GM21825 (cell line): ENCODE data around the gene BMP4.

Experiments
- ATAC-seq: cut with Tn5 transposase; IDR thresholded peaks from one replicate; pipeline ENCODE4 v1.9.1; 2021; ENCODE audit warnings: mild to moderate bottlenecking, moderate library complexity; ENCODE audit not compliant: unreplicated experiment

Gene BMP4

GRCh38 chr14:53947094-53947445, 9.6 kb downstream of the BMP4 start:
- no peak for ATAC-seq

- ATAC-seq, result no peak
These were observed 10.1 kb downstream of the BMP4 start for GRCh38 chr14:53946404-53947093.

DNA sequence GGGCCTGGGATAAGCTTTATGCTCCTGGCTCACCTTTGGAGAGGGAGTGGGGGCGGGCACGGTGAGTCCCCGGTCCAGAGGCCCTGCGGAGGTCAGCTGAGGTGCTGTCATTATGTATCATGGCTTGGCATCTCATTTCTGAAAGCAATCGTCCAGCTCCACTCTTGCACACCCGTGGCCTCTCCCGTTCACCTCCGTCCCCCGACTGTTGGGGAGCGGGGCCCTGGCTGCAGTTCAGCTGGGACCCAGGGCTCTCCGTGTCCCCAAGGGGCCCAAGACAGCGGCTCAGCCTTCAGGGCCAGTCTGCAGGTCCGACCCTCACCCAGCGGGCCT, 10.6 kb downstream of the BMP4 start:
- ATAC-seq, result no peak

DNA sequence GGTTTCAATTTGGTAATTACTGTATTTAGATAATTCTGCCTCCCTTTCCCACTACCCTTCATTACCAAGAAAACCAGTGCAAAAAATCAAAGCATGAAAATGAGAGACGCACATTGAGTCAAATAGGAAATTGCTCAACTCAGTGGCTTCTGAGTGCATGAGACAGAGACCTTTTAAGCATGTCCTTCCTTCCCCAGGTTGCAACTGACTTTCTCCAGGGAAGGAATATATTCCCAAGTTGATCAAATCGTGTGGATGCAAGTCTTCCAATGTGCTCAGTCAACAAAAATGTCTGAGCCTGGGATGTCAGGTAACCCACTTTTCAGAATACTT, 12.9 kb downstream of the BMP4 start:
- ATAC-seq, result no peak

DNA sequence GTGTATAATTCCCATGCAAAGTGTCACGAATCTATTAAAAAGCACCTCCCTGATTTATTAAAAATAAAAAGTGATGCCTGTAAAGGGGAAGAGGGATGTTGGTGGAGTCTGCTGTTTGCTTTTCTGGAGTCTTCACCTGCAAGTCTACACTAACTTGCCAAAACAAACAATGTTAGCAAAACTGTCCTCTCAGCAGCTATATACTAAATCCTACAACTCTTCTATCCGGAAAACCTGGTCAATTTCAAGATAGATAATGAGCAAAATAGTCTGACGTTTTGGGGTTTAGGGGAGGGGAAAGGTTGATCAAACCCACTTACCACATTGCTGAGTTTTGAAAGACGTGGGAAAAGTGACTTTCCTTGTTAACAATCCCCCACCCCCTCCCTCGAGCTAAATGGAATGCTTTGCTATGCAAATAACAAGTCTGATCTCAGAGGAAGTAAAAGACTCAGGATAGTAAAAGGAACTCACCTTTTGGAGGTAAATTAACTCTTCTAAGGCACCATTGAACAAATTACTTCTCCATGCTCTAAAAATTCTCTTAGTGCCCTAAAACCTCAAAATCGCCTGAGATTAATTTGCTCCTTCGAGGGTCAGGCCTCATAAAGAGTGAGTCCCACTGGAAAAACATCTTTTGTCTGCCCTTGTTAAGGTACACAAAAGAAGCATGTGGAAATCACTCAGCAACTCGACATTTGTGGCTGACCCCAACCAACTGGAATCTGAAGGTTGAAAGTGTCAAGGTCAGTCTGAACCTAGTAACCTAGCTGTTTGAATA, 13.5 kb downstream of the BMP4 start:
- no peak for ATAC-seq

- no peak for ATAC-seq
These were observed 18.3 kb downstream of the BMP4 start for GRCh38 chr14:53938136-53938837.

DNA sequence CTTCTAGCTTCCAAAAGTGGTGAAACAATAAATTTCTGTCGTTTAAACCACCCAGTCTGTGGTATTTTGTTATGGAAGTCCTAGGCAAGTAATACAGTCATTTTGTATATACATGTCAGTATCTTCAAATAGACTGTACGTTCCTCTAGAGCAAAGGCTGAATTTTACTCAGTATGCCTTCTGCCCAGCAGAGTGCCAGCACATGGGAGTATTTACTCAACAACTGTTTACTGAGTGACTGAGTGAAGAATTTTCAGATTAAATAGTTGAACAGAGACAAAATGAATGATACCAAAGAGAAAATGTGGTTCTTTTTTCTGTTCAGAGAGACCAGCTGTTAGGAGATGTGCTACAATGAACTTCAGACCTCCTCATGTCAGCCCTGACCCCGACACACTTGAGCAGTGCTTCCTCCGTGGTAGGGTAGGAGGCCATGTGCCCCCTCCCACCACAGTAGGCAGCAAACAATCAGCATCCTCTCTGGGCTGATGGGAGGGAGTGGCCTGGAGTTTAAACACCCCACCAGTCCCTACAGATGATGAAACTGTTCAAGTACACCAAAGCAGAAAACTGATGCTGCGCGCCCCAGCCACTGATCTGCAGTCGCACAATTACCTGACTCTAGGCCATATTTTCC, 21.7 kb downstream of the BMP4 start:
- ATAC-seq, result no peak

GRCh38 chr14:53932966-53933365, 23.7 kb downstream of the BMP4 start:
- ATAC-seq, result no peak

DNA sequence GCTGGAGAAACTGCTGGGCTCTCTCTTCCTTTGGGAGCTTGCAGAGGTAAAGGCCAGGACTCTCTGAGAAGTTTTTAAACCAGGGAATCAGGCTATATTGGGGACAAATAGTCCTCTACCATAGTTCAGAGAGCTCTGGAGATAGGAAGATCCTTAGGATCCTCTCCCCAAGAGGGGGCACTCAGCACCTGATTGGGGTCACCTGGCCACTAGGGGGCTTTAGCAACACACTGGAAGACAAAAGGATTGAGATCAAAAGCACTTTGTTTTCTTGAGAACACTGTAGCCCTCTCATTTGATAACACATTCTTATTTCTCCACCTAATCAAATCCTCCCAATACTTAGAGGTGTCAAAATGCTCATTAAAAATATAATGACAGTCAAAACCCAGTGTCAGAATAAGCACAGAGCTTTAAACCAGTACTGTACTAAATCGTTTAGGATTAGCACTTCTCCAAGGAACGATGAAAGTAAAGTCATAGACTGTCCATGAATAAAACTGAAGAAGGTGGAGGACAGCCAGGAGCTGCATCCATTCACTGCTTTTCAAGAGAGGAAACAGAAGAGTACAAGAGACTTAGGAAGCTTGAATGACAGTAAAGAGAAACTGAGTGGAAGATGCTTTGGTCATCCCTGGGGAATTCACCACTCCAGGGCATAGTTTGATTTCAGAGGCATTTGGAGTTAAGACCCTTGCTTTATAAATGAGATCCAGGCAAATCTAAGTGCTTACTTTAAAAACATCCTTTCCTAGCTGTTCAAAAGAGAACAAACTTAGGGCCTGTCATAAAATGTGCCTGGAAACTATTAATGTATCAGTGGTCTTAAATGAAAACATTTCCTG, 26.5 kb downstream of the BMP4 start:
- no peak for ATAC-seq

DNA sequence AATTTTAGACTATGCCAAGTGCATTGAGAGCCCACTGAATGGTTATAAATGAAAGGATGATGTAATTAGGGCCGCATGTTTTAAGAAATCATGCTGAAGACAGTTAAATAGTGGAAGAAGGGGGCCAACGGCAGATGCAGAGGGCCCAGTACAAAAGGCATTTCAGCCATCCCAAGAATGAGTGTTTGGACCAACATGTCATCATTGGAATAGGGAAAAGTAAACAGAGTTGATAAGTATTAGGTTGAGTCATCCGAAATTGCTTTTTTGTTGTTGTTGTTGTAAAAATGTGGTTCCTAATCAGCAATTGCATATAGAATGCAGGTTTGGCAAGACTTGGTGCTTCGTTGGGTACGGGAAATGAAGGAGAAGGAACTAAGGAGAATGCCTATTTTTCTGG, 29.5 kb downstream of the BMP4 start:
- no peak for ATAC-seq

- ATAC-seq, result no peak
These were observed 31.3 kb downstream of the BMP4 start for GRCh38 chr14:53925201-53925766.

DNA sequence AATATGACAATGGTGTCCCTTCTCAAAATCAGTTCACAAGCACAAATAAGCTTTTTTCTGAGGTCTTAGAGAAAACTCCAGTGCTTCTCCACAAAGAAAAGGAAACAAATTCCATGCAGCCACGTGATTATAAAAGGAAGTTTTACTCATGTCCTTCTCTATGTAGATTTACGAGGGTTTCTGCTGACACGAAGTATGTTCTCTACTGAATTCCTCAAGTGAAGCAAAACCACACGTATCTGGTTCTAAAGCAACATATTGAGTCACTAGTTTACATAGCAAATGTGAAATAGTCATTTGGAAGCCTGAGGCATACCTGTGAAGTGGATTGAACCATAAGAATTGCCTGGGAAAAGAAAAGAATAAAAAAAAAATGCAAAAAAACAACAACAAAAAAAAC, 31.9 kb downstream of the BMP4 start:
- ATAC-seq, result no peak

DNA sequence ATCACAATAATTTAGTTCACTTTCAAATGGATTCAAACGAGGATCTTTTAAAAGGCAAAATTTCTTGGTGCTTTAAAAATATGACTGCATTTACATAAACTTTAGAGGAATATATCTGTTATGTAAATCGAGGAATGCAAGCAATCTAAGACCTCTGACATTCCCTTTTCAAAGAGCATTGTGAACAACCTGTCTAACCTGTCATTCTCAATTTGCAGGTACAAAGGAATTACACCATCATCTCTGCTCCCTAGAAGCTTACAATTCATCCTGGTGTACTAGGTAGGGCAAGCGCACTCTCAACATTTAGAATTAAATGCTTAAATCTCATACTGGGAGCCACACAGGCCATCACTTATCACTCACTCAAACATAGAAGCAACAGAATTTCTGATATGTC, 35.6 kb downstream of the BMP4 start:
- no peak for ATAC-seq

DNA sequence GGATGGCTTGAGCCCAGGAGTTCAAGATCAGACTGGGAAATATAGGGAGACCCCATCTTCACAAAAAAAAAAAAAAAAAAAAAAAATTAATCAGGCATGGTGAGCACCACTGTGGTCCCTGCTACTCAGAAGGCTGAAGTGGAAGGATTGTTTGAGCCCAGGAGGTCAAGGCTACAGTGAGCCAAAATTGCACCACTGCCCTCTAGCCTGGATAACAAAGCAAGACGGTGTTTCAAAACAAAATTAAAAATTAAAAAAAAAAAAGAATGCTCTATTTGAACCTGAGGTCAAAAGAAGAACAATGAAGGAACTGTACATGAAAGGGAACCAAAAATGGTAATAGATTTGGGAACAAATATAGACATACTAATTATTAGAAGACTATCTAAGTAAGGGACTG, 40.4 kb downstream of the BMP4 start:
- ATAC-seq, result no peak

- no peak for ATAC-seq
These were observed 41.1 kb downstream of the BMP4 start for GRCh38 chr14:53915364-53916014.

DNA sequence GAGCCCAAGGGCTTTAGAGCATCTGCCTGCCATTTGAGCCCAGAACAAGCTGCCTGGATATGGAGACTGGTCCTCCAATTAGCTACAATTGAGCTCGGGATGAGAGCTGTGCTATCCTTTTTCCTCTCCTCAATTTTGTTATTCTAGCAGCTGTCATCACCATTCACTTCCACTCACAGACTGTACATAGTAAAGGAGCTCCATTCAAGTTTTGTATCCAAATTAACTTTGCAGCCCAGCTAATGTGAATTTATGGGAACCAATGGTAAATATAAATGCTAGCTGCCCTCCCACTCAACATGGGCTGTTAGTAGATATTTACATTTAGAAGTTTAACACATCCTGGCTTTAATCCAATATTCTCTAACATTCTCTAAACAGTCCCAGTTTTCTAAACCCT, 44.6 kb downstream of the BMP4 start:
- no peak for ATAC-seq

DNA sequence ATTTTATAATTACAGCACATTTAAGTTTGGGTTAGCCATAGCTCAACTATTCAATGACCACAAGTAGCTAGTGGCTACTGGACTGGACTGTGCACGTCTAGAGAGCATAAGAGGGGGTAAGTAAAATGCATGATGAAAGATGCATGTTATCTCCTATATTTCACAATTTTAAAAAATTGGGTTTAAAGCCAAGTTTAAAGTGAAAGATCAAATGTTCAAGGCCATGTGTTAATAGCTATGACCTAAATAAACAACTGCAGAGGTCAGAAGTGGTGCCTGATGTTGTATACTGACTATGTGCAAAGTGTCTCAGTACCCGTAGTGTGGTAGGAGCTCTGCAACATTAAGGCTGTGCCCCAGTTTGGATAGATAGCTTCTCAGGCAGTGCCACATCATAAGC, 48.2 kb downstream of the BMP4 start:
- no peak for ATAC-seq

DNA sequence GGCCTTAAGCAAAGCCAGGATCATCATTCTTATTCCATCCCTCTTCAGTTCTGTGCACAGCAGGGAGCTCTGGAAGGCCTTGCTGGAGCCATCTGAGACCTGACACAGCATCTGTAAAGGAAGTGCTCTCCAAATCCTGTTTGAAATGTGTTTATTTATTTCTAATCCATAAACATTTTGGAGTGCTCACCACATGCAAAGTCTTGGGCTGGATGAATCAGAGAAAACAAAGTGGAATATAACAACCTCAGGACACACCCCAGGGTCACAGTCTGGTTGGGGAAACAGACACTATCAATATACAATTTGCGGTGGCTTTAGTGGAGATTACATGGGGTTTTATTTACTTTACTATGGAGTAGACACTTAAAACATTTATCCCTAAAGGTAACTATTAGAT, 54.3 kb downstream of the BMP4 start:
- no peak for ATAC-seq

GRCh38 chr14:53900499-53900898, 56.1 kb downstream of the BMP4 start:
- no peak for ATAC-seq
